GM23248 (cell line): ENCODE results near the gene GDF9. TPM values are rescaled to one million over a fixed set of nuclear protein-coding genes. Genes with fewer than 3 reads are reported as not detected.
A peak's percentile ranks its signal among the peaks of the same experiment; 100 is the strongest.

ENCODE experiments used
- DNase-seq: peaks from one replicate; pipeline ENCODE4 v3.0.0-alpha.2; 2015
- H2AFZ ChIP-seq: fragments of 200-600 bp; sonication (generic); 2 replicates; pipeline ENCODE4 v1.6.1; 2016; ENCODE audit warnings: antibody characterized with exemption
- H3F3A ChIP-seq: fragments of 200-600 bp; sonication (generic); 2 replicates; pipeline ENCODE4 v1.6.1; 2016; ENCODE audit warnings: mild to moderate bottlenecking, antibody characterized with exemption, mixed run types; ENCODE audit not compliant: insufficient read depth
- H3K27ac ChIP-seq: fragments of 200-600 bp; sonication (generic); 2 replicates; pipeline ENCODE4 v1.5.1; 2016; ENCODE audit warnings: mild to moderate bottlenecking
- H3K27me3 ChIP-seq: fragments of 200-600 bp; sonication (generic); replicated peaks from 2 replicates; pipeline ENCODE4 v1.6.1; 2016; ENCODE audit warnings: mild to moderate bottlenecking; ENCODE audit not compliant: insufficient read depth
- H3K36me3 ChIP-seq: fragments of 200-600 bp; sonication (generic); 2 replicates; pipeline ENCODE4 v1.6.1; 2016; ENCODE audit warnings: low read depth, mild to moderate bottlenecking
- H3K4me1 ChIP-seq: fragments of 200-600 bp; sonication (generic); 2 replicates; pipeline ENCODE4 v1.6.1; 2016; ENCODE audit warnings: mild to moderate bottlenecking; ENCODE audit not compliant: insufficient read depth
- H3K4me2 ChIP-seq: fragments of 200-600 bp; sonication (generic); one replicate; pipeline ENCODE4 v1.6.1; 2016; ENCODE audit warnings: mild to moderate bottlenecking; ENCODE audit not compliant: unreplicated experiment
- H3K4me3 ChIP-seq: fragments of 200-600 bp; sonication (generic); 2 replicates; pipeline ENCODE4 v1.5.1; 2016; ENCODE audit warnings: mild to moderate bottlenecking
- H3K79me2 ChIP-seq: fragments of 200-600 bp; sonication (generic); 2 replicates; pipeline ENCODE4 v1.6.1; 2016; ENCODE audit warnings: mild to moderate bottlenecking; ENCODE audit not compliant: insufficient read depth
- H3K9ac ChIP-seq: fragments of 200-600 bp; sonication (generic); 2 replicates; pipeline ENCODE4 v1.6.1; 2016; ENCODE audit warnings: mild to moderate bottlenecking
- H3K9me2 ChIP-seq: fragments of 200-600 bp; sonication (generic); 2 replicates; pipeline ENCODE4 v1.6.1; 2016; ENCODE audit warnings: mixed run types, mild to moderate bottlenecking, moderate library complexity; ENCODE audit not compliant: insufficient read depth
- H3K9me3 ChIP-seq: fragments of 200-600 bp; sonication (generic); one replicate; pipeline ENCODE4 v1.6.1; 2017; ENCODE audit warnings: low read depth
- H4K20me1 ChIP-seq: fragments of 200-600 bp; sonication (generic); 2 replicates; pipeline ENCODE4 v1.6.0; 2016; ENCODE audit not compliant: insufficient read depth
- EZH2 ChIP-seq: fragments of 200-600 bp; sonication (generic); IDR thresholded peaks from 2 replicates; pipeline ENCODE4 v1.6.1; 2018; ENCODE audit warnings: antibody characterized with exemption, mild to moderate bottlenecking; ENCODE audit not compliant: insufficient read depth, poor library complexity, severe bottlenecking
- EZH2phosphoT487 ChIP-seq: fragments of 200-600 bp; sonication (generic); IDR thresholded peaks from 2 replicates; pipeline ENCODE4 v1.6.1; 2018; ENCODE audit warnings: antibody characterized with exemption, moderate library complexity, mild to moderate bottlenecking, low read depth; ENCODE audit not compliant: insufficient read depth
- WGBS, 2 experiments: methylation state at CpG; one replicate each; pipeline ENCODE4 v1.1.6; 2015 to 2017; ENCODE audit warnings: low lambda C conversion rate in 2 of 2, low coverage in 1 of 2; ENCODE audit errors: missing lambda C conversion rate in 2 of 2; 5-methylcytosine and 5-hydroxymethylcytosine counted together
- in situ Hi-C: fragments of 300-500 bp; cut with MboI; formaldehyde crosslinking; loops from 2 replicates; pipeline ENCODE4 v1.15.0; 2020
- polyA plus RNA-seq: library from polyadenylated mRNA; unstranded; fragments of >200 nt; fragmentation: Nextera tagmentation; extraction: Ambion mirVana; gene quantifications from 2 replicates; pipeline ENCODE4 v1.2.1, GENCODE V29; 2016
- total RNA-seq: library from RNA; depleted of rRNA; stranded (reverse); fragments of >200 nt; shearing (Covaris generic); gene quantifications from 2 replicates; pipeline ENCODE4 v1.2.3, GENCODE V29; 2014

The GDF9 gene
- total and polyA plus RNA-seq, 2 experiments from 2014 or later = 0.32 TPM; not detected in 1

GRCh38 chr5:132817011-132817410 lies 49.3 kb downstream of the GDF9 start:
- Histone ChIP-seq H3F3A (peaks cover 21% of the 10 kb centered on the region), H3K4me3 (no peak overlapping the region), H2AFZ (peak overlapping the region; percentile 23; the same call in 1 of the 2 replicates), H3K4me1 (peaks cover 8% of the 10 kb centered on the region; the same call in 1 of the 2 replicates), H3K4me2 (no peak overlapping the region), H3K27ac (no peak overlapping the region), H3K79me2 (no peaks in the 10 kb centered on the region), H3K27me3 (peaks cover 12% of the 10 kb centered on the region), H3K9me3 (no peaks in the 10 kb centered on the region), H3K9ac (no peak overlapping the region), H4K20me1 (no peaks in the 10 kb centered on the region), H3K36me3 (no peaks in the 10 kb centered on the region), H3K9me2 (no peaks in the 10 kb centered on the region)
- in situ Hi-C loops = loop anchor here (25.0 kb wide), 1 partner anchor 430 kb away; no protein-coding TSS in a partner anchor
- WGBS, 2 experiments = 52 to 58% methylated on average over 1 of the region's 1 CpG
- TF ChIP-seq EZH2 = no peak
- no peak for TF ChIP-seq EZH2phosphoT487
- DNase-seq = no peak

GRCh38 chr5:132816554-132816953 lies 49.7 kb downstream of the GDF9 start:
- no peaks in the 10 kb centered on the region for H3K9me3 ChIP-seq
- DNase-seq = no peak
- TF ChIP-seq EZH2 (no peak), EZH2phosphoT487 (no peak)
- no peaks in the 10 kb centered on the region for H3K36me3 ChIP-seq
- no peak overlapping the region for H3K4me2 ChIP-seq
- peaks cover 16% of the 10 kb centered on the region for H3K27me3 ChIP-seq
- no peak overlapping the region for H3K9ac ChIP-seq
- no peak overlapping the region for H3K4me3 ChIP-seq
- H2AFZ ChIP-seq = peak overlapping the region; percentile 23; the same call in 1 of the 2 replicates
- H3K9me2 ChIP-seq = no peaks in the 10 kb centered on the region
- H3K27ac ChIP-seq = no peak overlapping the region
- in situ Hi-C loops = loop anchor here (25.0 kb wide), 1 partner anchor 429 kb away; no protein-coding TSS in a partner anchor
- H3F3A ChIP-seq = peaks cover 17% of the 10 kb centered on the region
- peaks cover 8% of the 10 kb centered on the region; the same call in 1 of the 2 replicates for H3K4me1 ChIP-seq
- no peaks in the 10 kb centered on the region for H4K20me1 ChIP-seq
- H3K79me2 ChIP-seq = no peaks in the 10 kb centered on the region

GRCh38 chr5:132816083-132816482 lies 50.2 kb downstream of the GDF9 start:
- no peaks in the 10 kb centered on the region for H3K79me2 ChIP-seq
- H3K9me3 ChIP-seq = no peaks in the 10 kb centered on the region
- H3K27me3 ChIP-seq = peaks cover 21% of the 10 kb centered on the region
- H3K36me3 ChIP-seq = no peaks in the 10 kb centered on the region
- H3K27ac ChIP-seq = no peak overlapping the region
- no peak overlapping the region for H2AFZ ChIP-seq
- WGBS, 2 experiments = 63 to 71% methylated on average over 2 of the region's 2 CpGs
- TF ChIP-seq EZH2 (no peak), EZH2phosphoT487 (no peak)
- H3K4me1 ChIP-seq = peaks cover 8% of the 10 kb centered on the region; the same call in 1 of the 2 replicates
- no peaks in the 10 kb centered on the region for H4K20me1 ChIP-seq
- no peak overlapping the region for H3K4me3 ChIP-seq
- H3F3A ChIP-seq = peaks cover 13% of the 10 kb centered on the region
- no peak overlapping the region for H3K9ac ChIP-seq
- H3K4me2 ChIP-seq = no peak overlapping the region
- DNase-seq = no peak
- in situ Hi-C loops = loop anchor here (25.0 kb wide), 1 partner anchor 429 kb away; no protein-coding TSS in a partner anchor
- H3K9me2 ChIP-seq = no peaks in the 10 kb centered on the region

- Histone ChIP-seq H3K4me3 (no peak overlapping the region), H3K9me2 (no peaks in the 10 kb centered on the region), H3K79me2 (no peaks in the 10 kb centered on the region), H4K20me1 (no peaks in the 10 kb centered on the region), H2AFZ (no peak overlapping the region), H3K27me3 (peaks cover 23% of the 10 kb centered on the region), H3K27ac (no peak overlapping the region), H3K9ac (no peak overlapping the region), H3F3A (peaks cover 10% of the 10 kb centered on the region), H3K4me1 (peaks cover 8% of the 10 kb centered on the region; the same call in 1 of the 2 replicates), H3K4me2 (no peak overlapping the region), H3K9me3 (no peaks in the 10 kb centered on the region), H3K36me3 (no peaks in the 10 kb centered on the region)
- DNase-seq = peak; percentile 57
- TF ChIP-seq EZH2phosphoT487 (no peak), EZH2 (no peak)
- 77 to 83% methylated on average over 1 of the region's 1 CpG for WGBS, 2 experiments
- in situ Hi-C loops = loop anchor here (25.0 kb wide), 1 partner anchor 428 kb away; no protein-coding TSS in a partner anchor
These were observed 50.8 kb downstream of the GDF9 start for GRCh38 chr5:132815454-132815853.
